COLO829 (cell line): ENCODE measurements around the gene CDK5.
A peak's percentile ranks its signal among the peaks of the same experiment; 100 is the strongest.

Experiments used
- DNase-seq: peaks from one replicate; pipeline ENCODE4 v3.0.0; 2012; ENCODE audit warnings: low spot score

CDK5 gene

DNA sequence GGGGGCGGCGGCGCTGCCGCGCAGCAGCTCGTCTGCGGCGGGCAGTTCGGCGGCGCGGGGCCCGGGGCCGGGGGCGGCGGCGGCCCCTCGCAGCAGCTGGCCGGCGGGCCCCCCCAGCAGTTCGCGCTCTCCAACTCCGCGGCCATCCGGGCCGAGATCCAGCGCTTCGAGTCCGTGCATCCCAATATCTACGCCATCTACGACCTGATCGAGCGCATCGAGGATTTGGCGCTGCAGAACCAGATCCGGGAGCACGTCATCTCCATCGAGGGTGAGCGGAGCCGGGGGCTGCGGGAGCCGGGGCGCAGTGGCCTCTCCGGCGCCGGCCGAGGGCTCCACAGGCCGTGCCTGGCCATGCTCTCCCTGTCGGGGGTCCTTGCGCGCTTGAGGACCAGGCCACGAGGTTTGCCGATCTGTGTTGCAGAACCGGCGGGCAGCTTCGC, 29.1 kb upstream of the CDK5 start:
- no peak for DNase-seq

DNA sequence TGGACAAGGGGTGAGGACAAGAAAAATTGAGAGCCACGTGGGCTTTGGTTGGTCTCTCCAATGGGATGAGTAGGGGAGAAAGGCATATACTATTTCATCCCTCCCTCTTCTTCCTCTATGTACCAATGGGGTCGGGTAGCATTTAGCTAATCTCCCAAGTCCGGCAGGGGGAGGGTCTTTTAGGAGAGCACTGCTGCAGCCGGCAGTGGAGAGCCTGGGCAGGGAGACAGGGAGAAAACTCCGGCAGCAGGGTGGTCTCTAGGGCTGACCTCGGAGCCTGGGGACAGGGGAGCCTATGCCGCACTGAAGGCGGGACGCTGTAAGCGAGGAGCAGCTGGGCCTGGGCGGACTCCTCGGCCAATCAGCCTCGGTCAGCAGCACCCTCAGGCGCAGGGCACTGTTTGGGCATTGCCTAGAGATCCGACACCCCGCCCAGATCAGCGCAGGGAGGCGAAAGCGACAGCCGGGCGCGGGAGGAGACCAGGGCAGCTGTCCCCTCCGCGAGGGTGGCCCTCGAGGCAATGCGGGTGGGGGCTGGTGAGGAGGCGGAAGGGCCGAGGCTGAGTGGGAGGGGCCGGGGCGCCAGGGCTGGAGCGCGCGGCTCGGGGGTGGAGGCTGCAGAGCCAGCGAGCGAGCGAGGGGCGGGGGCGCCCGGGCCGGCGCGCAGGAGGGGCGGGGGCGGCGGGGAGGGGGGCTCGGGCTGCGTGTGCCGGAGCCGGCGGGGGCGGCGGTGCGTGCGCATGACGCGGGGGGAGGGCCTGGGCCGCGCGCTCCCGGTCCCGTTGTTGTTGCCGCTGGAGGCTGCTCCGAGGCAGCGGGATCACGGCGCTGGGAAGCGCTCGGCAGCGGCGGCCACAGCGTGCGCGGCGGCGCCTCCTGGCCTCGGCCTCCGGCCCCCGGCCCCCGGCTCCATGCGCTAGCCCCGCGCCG, 28.3 kb upstream of the CDK5 start, which contains the start of gene AGAP3:
Gene AGAP3, plus strand, starts transcription at position 785 of the 930 bp plus-strand sequence. CDS start 267 bp downstream, outside the sequence.
- DNase-seq, result peak; percentile 49

DNA sequence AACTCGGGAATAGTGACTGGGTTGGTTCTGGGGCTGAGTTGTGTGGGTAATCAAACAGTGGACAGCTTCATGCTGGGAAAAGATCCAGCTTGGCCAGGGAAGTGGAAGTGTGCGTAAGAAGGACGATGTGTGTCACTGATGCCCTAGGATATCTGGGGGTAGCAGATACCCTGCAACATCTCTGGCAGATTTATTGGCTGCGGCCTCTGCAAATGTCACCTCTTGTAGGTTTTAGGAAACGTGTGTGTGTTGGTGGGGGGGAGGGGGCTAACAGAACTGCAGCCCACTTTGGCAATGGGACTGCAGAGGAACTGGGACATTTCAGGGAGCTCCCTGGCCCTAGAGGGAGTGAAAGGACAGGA, 27.6 kb upstream of the CDK5 start:
- no peak for DNase-seq

DNA sequence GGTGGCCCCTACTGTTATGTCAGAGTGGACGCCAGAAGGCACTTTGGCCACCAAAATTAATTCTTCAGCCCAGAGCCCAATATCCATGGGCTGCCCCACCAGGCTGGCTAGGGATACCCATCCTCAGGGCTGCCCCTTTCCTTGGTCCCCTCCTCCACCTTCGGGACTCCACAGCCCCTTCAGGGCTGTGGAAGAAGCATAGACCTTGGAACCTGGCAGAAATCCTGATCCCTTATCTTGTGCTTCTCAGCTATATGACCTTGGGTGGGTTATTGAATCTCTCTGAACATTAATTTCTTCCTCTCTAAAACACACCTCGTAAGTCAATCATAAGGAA, 26.1 kb upstream of the CDK5 start:
- no peak for DNase-seq

DNA sequence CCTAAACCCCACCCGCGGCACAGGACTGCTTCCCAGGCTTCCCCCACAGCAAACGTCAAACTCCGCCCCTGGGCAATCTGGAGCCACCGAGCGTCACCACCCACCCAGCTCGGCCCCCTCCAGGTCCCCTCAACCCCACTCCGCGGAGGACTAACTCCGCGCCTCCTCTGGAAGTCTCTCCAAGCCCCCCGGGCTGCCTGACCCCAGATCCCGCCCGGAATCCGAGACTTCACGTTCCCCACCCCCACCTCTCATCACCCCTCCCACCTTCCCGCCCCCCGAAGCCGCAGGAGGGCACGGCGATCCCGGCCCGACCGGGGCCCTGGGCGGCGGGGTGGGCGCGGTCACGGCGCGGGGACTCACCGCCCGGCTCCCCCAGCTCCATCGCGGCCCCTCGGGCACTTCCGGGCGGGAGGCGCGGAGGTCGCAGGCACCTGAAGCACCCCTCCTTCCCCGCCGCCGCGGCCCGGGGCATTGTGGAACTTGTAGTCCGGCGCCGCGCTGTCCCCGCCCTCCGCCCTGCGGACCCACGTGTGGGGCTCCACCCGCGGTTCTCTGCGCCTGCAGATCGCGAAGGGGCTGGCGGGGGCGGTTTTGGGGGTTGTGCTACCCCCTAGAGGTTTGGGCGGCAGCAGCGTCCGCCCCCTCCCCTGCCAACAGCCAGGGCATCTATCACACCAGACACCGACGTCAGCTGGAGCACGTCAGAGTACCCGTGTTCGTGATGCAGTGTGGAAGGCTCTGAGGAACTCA, 25.6 kb upstream of the CDK5 start, which contains the start of gene TMUB1:
Gene TMUB1, minus strand, starts transcription at position 423 of the 753 bp plus-strand sequence. CDS start 930 bp downstream, outside the sequence.
- DNase-seq, result no peak

DNA sequence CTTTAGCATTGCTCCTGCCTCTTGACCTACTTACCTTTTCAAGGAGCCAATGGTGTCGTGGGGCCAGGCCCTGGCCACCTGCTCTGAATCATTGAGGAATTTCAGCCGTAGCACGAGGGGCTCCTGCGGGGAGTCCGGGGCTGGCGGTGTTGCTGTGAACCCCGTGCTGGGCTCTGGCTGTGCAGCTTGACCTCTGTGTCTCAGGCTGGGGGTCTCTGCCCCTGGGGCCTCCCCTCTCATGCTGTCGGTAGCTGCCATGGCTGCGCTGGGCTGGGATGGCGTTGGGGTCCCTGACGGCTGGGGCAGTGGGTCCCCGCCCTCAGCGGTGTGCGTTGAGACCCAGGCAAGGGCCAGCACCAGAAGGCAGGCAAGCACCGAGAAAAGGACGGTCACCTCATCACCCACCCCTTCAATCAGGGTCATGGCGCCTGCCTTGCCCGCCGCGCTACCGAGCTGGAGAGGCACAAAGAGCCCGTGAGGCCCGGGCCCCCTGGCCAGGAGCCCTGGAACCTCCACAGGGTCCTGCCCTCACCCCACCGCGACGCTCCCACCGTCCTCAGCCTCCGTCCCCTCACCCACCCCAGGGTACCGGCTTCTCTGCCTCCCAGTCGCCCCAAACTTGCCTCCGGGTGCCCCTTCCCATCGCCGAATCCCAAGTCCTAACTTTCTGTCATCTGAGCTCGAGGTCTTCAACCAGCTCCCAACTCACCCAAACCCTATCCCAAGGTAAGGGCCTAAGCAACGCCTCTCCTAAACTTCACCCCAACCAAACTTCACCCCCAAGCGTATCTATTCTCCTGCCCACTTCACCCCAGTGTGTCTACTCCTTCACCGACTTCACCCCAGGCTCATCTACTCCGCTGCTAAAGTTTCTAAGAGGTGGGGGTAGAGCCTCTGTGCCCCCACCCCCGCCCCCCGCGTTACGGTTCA, 24.7 kb upstream of the CDK5 start:
- DNase-seq, result no peak

DNA sequence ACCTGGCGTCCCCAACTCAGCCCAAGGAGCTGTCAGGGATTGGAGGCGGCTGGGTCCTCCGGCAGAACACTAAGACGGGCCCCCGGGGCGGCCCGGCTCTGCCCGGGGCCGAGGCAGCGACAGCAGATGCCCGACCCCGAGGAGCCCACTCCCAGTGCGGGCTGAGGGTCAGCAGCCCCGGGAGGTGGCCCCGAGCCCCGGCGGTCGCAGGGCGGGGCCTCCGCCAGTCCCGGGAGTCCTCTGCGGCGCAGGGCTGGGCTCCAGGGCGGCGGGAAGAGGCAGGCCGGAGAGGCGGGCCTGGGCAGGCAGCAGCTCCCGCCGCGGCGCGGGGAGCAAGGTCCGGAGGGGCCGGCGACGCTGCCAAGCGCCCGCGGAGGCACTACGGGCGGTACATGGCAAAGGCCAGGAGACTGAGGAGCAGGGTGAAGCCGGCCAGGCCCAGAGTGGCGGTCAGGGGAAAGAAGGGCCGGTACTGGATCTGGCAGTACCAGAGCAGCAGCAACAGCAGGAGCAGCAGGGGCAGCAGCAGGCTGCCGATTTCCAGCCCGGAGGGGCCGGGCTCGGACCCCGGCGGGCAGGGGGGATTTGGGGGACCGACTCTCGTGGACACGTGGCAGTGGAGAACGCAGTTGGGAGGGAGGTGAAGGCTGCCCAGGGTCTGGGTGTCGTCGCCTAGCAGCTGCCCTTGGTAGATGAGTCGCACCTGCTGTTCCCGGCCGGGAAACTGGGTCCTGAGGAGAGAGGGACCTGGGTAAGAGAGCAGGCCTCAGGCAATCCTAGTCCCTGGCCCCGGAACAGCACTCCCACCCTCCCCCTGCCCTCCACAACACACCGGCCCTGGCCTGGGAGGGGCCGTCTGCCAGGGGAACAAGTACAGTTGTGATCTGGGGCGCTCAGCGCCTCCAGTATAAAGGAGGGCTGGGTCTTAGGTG, 23.7 kb upstream of the CDK5 start:
- no peak for DNase-seq

DNA sequence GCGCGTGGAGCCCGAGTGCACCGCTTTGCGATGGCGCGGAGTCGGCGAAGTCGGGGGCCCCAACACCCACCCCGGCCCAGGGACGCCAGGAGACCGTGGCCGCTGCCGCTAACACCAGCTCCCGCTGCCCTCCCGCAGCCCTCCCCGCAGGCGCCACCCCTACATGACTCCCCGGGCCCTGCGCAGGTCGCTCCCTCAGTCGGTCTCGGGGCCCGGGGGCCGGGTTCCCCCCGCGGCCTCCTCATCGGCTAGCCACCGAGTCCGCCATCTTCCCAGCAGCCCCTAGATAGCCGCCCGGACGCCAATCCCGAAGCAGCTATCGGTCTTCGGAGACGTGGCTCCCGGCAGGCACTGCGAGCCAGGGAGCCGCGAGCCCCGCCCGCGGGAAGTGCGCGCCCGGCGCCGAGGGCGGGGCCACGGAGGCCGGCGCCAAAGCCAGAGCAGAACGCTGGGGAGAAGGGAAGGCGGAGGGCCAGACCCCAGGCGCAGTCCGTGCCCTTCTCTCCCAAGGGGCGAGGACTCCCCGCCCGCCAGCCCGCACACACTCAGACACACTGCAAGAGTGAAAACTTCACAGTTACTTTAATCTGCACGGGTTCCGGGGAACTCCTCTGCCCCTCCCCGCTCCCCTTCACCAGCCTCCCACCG, 22.9 kb upstream of the CDK5 start, which contains the start of gene FASTK:
Gene FASTK, minus strand, starts transcription at position 288 of the 648 bp plus-strand sequence. Its CDS starts 43 bp downstream, at position 245.
- peak; percentile 74 for DNase-seq

DNA sequence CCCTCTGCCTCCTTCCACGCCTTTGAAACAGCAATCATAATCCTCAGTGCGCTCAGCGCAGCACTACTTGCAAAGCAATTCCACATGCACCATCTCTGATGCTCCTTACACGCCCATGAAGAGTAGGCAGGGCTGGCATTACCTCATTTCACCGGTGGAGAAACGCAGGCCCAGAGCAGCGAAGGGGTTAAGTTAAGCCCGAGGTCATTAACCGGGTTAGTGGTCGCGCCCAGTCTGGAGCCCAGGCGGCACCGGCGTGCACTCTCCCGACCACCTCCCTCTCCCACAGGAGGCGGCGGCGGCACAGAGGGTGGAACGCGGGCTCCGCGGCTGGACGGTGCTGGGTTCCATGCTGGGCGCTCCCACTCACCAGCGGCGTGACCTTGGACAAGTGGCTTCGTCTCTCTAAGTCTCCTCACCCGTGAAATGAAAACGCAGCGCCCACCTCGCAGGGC, 22.4 kb upstream of the CDK5 start:
- DNase-seq, result no peak

DNA sequence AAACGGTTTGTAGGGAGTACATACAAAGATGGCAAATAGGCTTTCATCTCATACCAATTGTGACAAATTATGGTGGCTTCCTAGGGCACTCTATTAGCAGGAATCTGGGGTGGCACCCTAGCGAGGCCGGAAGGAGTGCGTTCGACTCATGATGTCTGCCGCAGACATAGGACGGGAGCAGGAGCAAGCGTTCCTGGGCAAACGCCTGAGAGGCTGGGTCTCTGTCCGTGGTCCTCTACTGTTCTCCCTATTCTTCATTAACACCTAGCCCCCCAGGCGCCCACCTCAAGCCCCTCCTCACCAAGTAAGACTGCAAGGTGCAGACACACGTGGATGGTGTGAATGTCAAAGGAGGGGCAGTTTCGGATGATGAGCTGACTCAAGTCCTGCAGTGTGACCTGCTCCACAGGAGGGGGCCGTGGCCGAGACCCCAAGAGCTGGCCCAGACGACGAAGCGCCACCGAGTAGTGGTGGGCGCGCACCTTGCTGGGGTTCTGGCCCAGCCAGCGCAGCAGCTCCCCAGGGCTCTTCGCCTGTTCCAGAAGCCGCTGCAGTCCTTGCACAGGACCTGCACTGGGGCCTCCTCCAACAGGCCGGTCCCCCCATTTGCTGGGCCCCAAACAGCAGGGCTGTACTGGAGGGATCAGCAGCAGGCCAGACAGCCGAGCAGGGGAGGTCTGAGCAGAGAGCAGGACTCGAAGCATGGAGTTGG, 21.7 kb upstream of the CDK5 start:
- no peak for DNase-seq

DNA sequence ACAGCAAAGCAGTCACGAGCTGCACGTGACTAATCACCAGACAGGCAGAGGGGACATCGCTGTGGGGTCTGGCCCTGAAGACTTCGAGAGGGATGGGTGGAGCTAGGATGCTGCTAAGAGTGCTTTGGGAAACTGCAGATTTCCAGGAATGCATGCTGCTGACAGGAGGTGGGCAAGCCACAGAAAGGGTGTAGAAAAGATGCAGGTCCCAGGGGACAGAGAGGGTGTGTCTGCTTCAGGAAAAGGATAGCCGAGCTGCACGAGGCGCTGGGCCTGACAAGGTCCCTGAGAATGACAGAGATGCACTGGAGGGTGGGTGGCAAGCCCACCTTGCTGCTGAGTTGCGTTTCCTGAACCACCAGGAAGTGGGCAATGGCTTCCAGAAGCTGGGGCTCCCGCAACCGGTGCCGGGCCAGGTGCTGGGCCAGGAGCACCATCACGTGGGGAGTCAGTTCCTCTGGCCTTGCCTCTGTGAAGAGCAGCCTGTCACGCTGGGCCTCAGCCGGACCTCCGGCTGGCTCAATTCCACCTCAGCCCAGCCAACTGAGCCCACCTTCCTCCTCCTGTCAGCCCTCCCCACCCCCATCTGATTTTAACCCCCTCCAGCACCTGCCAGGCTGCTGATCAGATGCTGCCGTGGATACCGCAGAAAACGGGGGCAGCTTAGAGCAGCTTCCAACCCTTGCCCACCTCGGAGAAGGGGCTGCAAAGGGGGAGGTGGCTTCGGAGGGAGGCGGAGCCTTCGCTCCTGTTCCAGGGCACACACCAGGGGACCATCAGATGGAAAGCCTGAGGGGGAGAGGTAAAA, 20.7 kb upstream of the CDK5 start:
- no peak for DNase-seq

DNA sequence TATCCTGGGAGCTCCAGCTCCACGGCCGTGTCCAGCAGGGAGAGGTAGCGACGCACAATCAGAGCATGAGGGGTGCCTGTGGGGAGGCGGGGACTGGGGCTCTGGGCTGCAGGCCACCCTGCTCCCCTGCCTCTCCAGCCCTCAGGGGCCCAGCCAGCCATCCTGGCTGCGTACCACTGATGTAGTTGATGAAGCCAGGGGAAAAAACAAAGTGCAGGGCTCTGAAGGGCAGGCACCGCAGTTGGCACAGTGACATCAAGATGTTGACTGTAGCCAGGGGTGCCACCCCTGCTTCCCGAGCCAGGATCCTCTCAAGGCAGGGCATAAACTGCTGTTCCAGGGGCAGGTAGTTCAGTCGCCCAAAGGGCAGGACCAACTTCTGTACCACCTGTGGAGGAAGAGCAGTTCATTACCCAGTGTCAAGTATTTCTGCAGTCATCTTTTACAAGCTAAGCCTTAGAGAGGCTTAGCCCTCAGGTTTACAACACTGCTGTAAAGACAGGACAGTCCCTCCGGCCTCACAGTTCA, 20.1 kb upstream of the CDK5 start:
- no peak for DNase-seq

DNA sequence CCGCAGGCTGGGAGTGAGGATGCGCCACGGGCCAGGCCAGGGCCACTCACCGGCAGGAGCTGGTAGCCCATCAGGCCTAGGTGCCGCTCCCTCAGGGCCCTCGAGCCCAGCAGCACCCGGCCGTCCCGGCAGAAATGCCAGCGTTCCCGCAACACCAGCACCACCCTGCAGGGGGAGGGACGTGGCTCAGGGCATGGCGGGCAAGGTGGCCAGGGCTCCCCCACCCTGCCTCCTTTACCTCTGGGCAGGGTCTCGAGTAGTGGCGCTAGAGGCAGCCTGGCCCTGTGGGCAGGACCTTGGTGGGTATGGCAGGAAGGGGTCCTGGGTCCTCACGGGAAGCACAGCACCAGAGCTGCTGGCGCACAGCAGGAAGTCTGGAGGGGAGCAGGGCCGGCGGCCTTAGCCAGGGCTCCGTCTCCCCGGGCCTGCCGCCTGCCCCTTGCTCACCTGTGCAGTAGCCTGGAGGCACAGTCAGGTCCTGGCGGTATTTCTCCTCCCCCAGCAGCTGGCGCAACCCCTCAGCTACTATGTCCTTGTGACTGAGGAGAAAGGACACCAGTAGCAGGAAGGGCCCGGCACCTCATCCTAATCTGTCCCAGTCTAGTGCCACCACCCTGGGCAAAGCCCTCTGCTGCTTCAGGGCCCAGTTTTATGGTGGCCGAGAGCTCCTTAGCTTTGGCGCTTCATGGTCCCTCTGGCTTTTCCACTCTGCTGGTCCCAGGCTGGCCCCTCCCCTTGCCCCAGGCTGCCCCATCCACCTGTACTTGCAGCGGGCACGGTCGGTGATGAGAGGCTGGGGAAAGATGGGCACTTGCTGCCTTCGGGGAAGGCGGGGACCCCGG, 19.4 kb upstream of the CDK5 start:
- DNase-seq, result no peak

DNA sequence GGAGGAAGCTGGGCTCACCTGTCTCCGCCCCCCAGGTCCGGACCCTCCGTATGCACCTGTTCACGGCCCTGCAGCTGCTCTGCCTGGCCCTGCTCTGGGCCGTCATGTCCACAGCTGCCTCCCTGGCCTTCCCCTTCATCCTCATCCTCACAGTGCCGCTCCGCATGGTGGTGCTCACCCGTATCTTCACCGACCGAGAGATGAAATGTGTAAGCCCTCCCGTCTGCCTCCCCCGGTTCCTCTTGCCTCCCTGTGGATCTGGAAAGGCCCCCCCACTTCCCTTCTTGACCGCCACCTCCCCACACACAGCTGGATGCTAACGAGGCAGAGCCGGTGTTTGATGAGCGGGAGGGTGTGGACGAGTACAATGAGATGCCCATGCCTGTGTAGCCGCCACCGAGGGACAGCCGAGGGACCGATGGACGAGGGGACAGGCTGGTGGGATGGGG, 18.3 kb upstream of the CDK5 start:
- DNase-seq, result no peak

DNA sequence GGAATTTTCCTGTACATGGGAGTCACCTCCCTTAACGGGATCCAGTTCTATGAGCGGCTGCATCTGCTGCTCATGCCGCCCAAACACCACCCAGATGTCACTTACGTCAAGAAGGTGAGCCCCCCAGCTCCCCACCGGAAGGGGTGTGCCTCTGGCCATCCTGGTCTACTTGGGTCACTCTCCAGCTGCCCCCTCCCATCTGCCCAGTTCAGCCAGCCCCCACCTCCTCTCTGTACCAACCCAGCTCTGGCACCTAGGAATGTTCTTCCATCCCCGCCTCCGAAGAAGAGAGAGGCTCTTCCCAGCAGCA, 17.9 kb upstream of the CDK5 start:
- DNase-seq, result no peak

DNA sequence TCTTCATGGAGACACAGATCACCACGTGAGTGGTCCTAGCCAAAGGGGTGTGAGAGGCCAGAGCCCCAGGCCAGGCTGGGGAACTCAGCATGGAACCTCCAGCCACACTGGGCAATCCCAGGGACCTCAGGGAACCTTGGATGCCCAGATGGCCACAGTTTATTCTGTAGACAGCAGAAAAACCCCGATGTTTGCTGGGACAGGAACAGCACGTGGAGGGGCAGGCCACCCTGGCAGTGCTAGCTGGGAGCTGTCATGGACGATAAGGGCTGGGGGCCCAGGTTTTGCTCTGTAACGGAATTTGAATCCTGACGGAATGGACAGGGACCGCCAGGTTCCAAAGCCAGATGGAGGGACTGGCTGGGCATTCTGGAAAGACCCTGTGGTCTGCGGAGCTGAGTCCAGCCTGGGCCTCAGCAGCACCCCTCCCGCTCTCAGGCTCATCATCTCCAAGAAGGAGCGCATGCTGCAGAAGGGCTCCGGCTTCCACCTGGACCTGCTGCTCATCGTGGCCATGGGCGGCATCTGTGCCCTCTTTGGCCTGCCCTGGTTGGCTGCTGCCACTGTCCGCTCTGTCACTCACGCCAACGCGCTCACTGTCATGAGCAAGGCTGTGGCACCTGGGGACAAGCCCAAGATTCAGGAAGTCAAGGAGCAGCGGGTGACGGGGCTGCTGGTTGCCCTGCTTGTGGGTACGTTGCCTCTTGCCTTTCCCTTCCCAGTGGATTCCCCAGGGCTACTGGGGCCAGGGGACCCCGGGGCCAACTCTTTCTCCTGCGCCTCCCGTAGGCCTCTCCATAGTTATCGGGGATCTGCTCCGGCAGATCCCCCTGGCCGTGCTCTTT, 17.3 kb upstream of the CDK5 start:
- no peak for DNase-seq

DNA sequence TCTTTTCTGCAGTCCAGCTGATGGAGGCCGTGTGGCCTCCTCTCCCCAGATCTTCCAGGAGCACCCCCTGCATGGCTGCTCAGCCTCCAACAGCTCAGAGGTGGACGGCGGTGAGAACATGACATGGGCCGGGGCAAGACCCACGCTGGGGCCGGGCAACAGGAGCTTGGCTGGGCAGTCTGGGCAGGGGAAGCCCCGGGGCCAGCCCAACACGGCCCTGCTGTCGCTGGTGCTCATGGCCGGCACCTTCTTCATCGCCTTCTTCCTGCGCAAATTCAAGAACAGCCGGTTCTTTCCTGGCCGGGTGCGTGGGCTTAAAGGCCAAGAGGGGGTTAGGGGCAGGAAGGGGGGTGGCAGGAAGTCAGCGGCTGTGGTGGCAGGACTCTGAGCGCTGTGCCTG, 16.3 kb upstream of the CDK5 start:
- DNase-seq, result no peak
